Osteocyte (in vitro differentiated cells): ENCODE results near the gene RLN1. TPM values are rescaled to one million over a fixed set of nuclear protein-coding genes. Genes with fewer than 3 reads are reported as not detected.
"Not testable (repeated sequence)": the region's sequence is repeated elsewhere in the genome, so short reads cannot be mapped to it uniquely, and the experiment has no call there.

Experiments
- DNase-seq: peaks from one replicate; pipeline ENCODE4 v3.0.0; 2021; ENCODE audit warnings: mixed read lengths; ENCODE audit not compliant: unreplicated experiment; ENCODE audit errors: extremely low spot score
- H3K27ac Mint-ChIP-seq: one replicate; pipeline ENCODE4 v1.8.0; 2021; ENCODE audit warnings: mild to moderate bottlenecking, mixed read lengths; ENCODE audit not compliant: unreplicated experiment
- H3K27me3 Mint-ChIP-seq: one replicate; pipeline ENCODE4 v1.8.0; 2021; ENCODE audit warnings: mixed read lengths; ENCODE audit not compliant: unreplicated experiment
- H3K36me3 Mint-ChIP-seq: one replicate; pipeline ENCODE4 v1.8.0; 2021; ENCODE audit warnings: mixed read lengths; ENCODE audit not compliant: unreplicated experiment
- H3K4me1 Mint-ChIP-seq: one replicate; pipeline ENCODE4 v1.8.0; 2021; ENCODE audit warnings: mixed read lengths; ENCODE audit not compliant: unreplicated experiment
- H3K4me3 Mint-ChIP-seq: one replicate; pipeline ENCODE4 v1.8.0; 2021; ENCODE audit warnings: mild to moderate bottlenecking, moderate library complexity, mixed read lengths; ENCODE audit not compliant: unreplicated experiment
- H3K9me3 Mint-ChIP-seq: one replicate; pipeline ENCODE4 v1.8.0; 2021; ENCODE audit warnings: mixed read lengths; ENCODE audit not compliant: unreplicated experiment
- total RNA-seq: library from RNA; stranded (reverse); gene quantifications from 2 replicates; pipeline ENCODE4 v1.2.1, GENCODE V29; 2021
- TF ChIP-seq, protein P1 (sequence below): fragments of 200-600 bp; sonication (generic); IDR thresholded peaks from 2 replicates; pipeline ENCODE4 v1.5.0; 2021; ENCODE audit warnings: antibody characterized with exemption, mild to moderate bottlenecking, moderate library complexity

Gene RLN1
- total RNA-seq, 1 donor from 2014 or later: not detected

DNA sequence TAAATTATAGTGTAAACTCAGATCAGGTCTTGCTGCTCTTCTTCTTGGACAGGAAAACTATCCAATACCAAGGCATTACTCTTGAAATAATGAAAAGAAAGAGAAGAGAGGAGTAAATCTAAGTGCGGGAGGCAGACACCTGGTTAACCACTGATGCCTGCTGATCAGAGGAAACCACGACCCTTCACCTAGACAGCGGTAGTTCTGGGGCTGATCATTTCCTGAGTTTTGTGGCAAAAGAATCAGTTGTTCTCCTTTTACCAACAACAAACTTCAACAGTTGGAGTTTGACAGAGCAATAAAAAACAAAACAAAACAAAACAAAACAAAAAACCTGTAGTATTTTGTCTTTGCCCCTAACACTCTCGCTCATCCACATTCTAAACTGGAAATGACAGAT, 3.0 kb downstream of the RLN1 start:
- no peaks in the 10 kb centered on the region for H3K9me3 Mint-ChIP-seq
- H3K36me3 Mint-ChIP-seq: no peaks in the 10 kb centered on the region
- H3K4me3 Mint-ChIP-seq: no peak overlapping the region
- TF ChIP-seq, protein P1, sequence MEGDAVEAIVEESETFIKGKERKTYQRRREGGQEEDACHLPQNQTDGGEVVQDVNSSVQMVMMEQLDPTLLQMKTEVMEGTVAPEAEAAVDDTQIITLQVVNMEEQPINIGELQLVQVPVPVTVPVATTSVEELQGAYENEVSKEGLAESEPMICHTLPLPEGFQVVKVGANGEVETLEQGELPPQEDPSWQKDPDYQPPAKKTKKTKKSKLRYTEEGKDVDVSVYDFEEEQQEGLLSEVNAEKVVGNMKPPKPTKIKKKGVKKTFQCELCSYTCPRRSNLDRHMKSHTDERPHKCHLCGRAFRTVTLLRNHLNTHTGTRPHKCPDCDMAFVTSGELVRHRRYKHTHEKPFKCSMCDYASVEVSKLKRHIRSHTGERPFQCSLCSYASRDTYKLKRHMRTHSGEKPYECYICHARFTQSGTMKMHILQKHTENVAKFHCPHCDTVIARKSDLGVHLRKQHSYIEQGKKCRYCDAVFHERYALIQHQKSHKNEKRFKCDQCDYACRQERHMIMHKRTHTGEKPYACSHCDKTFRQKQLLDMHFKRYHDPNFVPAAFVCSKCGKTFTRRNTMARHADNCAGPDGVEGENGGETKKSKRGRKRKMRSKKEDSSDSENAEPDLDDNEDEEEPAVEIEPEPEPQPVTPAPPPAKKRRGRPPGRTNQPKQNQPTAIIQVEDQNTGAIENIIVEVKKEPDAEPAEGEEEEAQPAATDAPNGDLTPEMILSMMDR: no peak
- H3K4me1 Mint-ChIP-seq: peaks cover 3% of the 10 kb centered on the region
- H3K27ac Mint-ChIP-seq: no peak overlapping the region
- no peak for DNase-seq
- H3K27me3 Mint-ChIP-seq: peaks cover 57% of the 10 kb centered on the region

DNA sequence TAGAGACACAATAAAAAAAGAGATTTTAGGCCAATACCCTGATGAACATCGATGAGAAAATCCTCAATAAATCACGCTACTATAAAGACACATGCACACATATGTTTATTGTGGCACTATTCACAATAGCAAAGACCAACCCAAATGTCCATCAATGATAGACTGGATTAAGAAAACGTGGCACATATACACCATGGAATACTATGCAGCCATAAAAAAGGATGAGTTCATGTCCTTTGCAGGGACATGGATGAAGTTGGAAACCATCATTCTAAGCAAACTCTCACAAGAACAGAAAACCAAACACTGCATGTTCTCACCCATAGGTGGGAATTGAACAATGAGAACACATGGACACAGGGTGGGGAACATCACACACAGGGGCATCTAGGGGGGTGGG, 8.4 kb downstream of the RLN1 start:
- not testable (repeated sequence) for H3K4me1 Mint-ChIP-seq, H3K4me3 Mint-ChIP-seq, H3K9me3 Mint-ChIP-seq, H3K27ac Mint-ChIP-seq, H3K36me3 Mint-ChIP-seq, DNase-seq
- peaks cover 61% of the 10 kb centered on the region for H3K27me3 Mint-ChIP-seq

DNA sequence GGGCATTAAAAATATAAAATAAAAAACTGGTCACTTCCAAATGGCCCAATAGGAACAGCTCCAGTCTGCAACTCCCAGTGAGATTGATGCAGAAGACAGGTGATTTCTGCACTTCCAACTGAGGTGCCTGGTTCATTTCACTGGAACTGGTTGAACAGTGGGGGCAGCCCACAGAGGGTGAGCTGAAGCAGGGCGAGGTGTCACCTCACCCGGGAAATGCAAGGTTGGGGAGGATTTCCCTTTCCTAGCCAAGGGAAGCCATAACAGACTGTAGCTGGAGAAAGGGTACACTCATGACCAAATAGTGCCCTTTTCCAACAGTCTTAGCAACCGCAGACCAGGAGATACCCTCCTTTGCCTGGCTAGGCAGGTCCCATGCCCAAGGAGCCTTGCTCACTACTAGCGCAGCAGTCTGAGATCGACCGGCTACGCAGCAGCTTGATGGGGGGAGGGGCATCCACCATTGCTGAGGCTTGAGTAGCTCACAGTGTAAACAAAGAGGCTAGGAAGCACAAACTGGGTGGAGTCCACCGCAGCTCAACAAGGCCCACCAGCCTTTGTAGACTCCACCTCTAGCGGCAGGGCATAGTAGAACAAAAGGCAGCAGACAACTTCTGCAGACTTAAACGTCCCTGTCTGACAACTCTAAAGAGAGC, 12.7 kb downstream of the RLN1 start:
- Mint-ChIP-seq H3K36me3 (no peaks in the 10 kb centered on the region), H3K4me1 (no peaks in the 10 kb centered on the region), H3K9me3 (no peaks in the 10 kb centered on the region), H3K4me3 (no peak overlapping the region), H3K27ac (no peak overlapping the region), H3K27me3 (peaks cover 54% of the 10 kb centered on the region)
- TF ChIP-seq, protein P1: no peak
- no peak for DNase-seq

DNA sequence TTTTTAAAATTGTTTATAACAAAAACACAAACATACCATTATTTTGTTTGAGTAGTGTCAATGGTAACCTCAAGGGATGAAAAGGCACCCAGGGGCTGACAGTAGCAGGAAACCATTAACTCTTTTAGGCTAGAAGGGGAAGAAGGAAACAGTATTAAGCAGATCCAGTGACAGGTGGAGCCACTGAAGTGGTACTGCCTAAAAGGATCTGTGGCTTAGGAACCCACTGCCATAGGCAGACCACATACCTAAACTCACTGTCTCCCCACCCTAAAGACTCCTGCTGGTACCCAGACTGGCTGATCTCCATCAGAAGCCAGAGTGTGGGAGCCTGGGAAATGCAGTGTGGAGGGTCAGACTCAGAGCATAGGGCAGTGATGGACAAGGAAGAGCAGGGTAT, 13.5 kb downstream of the RLN1 start:
- no peak overlapping the region for H3K27ac Mint-ChIP-seq
- no peak overlapping the region for H3K4me3 Mint-ChIP-seq
- DNase-seq: no peak

DNA sequence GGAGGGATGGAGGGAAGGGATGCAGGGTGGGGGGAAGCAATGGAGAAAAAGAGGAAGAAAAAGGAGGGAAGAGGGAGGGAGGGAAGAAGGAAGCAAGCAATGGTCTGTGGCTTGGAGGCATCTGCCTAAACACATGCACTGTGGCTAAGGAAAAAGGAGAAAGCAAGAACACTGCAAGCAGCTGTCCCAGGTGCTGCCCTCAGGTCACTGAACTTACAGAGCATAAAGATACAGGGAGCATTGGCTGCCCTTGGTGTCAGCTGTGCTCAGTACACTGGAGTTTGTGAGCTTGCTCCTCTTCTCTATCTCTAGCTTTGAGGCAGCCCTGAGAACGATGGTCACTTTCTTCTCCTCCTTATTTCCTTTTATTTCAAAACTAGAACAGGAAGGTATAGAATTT, 18.1 kb downstream of the RLN1 start:
- H3K27ac Mint-ChIP-seq, H3K36me3 Mint-ChIP-seq, DNase-seq, H3K4me3 Mint-ChIP-seq, H3K4me1 Mint-ChIP-seq, H3K9me3 Mint-ChIP-seq: not testable (repeated sequence)
- peaks cover 60% of the 10 kb centered on the region for H3K27me3 Mint-ChIP-seq

More for the DNA sequence above, 13.5 kb downstream of the RLN1 start:
- Mint-ChIP-seq H3K27me3 (peaks cover 61% of the 10 kb centered on the region), H3K4me1 (no peaks in the 10 kb centered on the region), H3K36me3 (no peaks in the 10 kb centered on the region), H3K9me3 (no peaks in the 10 kb centered on the region)
- TF ChIP-seq, protein P1: no peak

DNA sequence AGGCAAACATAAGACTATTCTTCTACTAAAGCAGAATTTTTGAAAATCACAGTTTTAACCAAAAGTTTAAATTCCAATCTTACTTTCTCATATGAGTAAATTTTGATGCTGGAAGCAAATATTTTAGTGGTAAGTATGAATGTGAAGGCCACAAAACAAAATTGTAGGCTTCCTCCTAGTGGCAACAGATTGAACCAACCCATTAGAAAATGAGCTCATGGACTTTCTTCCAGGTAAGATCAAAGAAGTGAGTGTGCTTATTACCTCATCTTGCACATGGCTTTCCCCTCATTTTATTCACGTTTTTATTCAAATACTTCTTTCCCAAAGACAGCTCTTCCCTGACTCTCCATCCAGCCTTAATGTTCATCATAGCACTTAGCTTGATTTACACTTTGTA, 18.6 kb downstream of the RLN1 start:
- TF ChIP-seq, protein P1: peak; percentile 25
- DNase-seq: no peak

DNA sequence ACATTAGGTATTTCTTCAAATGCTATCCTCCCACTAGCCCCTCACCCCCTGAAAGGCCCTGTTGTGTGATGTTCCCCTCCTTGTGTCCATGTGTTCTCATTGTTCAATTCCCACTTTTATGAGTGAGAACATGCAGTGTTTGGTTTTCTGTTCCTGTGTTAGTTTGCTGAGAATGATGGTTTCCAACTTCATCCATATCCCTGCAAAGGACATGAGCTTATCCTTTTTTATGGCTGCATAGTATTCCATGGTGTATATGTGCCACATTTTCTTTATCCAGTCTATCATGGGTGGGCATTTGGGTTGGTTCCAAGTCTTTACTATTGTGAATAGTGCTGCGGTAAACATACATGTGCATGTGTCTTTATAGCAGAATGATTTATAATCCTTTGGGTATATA, 23.3 kb downstream of the RLN1 start:
- peaks cover 41% of the 10 kb centered on the region for H3K27me3 Mint-ChIP-seq
- H3K4me3 Mint-ChIP-seq, DNase-seq, H3K4me1 Mint-ChIP-seq, H3K36me3 Mint-ChIP-seq, H3K27ac Mint-ChIP-seq: not testable (repeated sequence)
- peaks cover 13% of the 10 kb centered on the region for H3K9me3 Mint-ChIP-seq

More for the DNA sequence above, 18.6 kb downstream of the RLN1 start:
- Mint-ChIP-seq H3K4me1 (no peaks in the 10 kb centered on the region), H3K36me3 (no peaks in the 10 kb centered on the region), H3K9me3 (no peaks in the 10 kb centered on the region), H3K27ac (no peak overlapping the region), H3K27me3 (peaks cover 54% of the 10 kb centered on the region), H3K4me3 (no peak overlapping the region)
